Mesodermal cell (in vitro differentiated cells): Measurements from ENCODE around the gene TUBGCP2.
"Not testable (repeated sequence)": the region's sequence is repeated elsewhere in the genome, so short reads cannot be mapped to it uniquely, and the experiment has no call there.

Experiments
- H3K27ac ChIP-seq: 2 replicates; pipeline ENCODE4 v1.7.0; 2013; ENCODE audit warnings: mild to moderate bottlenecking, low read depth, low read length, moderate library complexity; ENCODE audit not compliant: severe bottlenecking
- H3K36me3 ChIP-seq: 2 replicates; pipeline ENCODE4 v1.7.1; 2013; ENCODE audit warnings: mild to moderate bottlenecking, low read length, moderate library complexity; ENCODE audit not compliant: control insufficient read depth, insufficient read depth
- H3K4me1 ChIP-seq: one replicate; pipeline ENCODE4 v1.7.1; 2013; ENCODE audit warnings: mild to moderate bottlenecking, low read length; ENCODE audit not compliant: insufficient read depth, control insufficient read depth, poor library complexity, severe bottlenecking
- H3K4me3 ChIP-seq: 2 replicates; pipeline ENCODE4 v1.7.0; 2013; ENCODE audit warnings: low read length, control low read depth, mild to moderate bottlenecking; ENCODE audit not compliant: insufficient read depth, poor library complexity, severe bottlenecking; ENCODE audit errors: extremely low read depth
- H3K9me3 ChIP-seq: 2 replicates; pipeline ENCODE4 v1.7.1; 2013; ENCODE audit warnings: mild to moderate bottlenecking, low read length, moderate library complexity; ENCODE audit not compliant: control insufficient read depth
- WGBS, 2 experiments: methylation state at CpG; one replicate each; pipeline ENCODE4 v1.1.5; 2013; ENCODE audit warnings: missing lambda C conversion rate in 2 of 2; ENCODE audit not compliant: insufficient coverage in 2 of 2; 5-methylcytosine and 5-hydroxymethylcytosine counted together

The TUBGCP2 gene

GRCh38 chr10:133239990-133240389 lies 68.7 kb downstream of the TUBGCP2 start:
- WGBS, 2 experiments, result 89 to 95% methylated on average over 6 to 12 of the region's 15 CpGs
- H3K27ac ChIP-seq, result no peak overlapping the region
- H3K4me3 ChIP-seq, result no peak overlapping the region
- H3K36me3 ChIP-seq, result no peaks in the 10 kb centered on the region
- H3K4me1 ChIP-seq, result peaks cover 15% of the 10 kb centered on the region
- H3K9me3 ChIP-seq, result no peaks in the 10 kb centered on the region

GRCh38 chr10:133238466-133238804 lies 70.2 kb downstream of the TUBGCP2 start:
- Histone ChIP-seq H3K36me3 (no peaks in the 10 kb centered on the region), H3K27ac (no peak overlapping the region), H3K4me1 (peaks cover 15% of the 10 kb centered on the region), H3K9me3 (no peaks in the 10 kb centered on the region), H3K4me3 (peak overlapping the region; percentile 16)
- 4 to 7% methylated on average over 10 to 14 of the region's 15 CpGs for WGBS, 2 experiments

GRCh38 chr10:133237588-133238465 lies 70.8 kb downstream of the TUBGCP2 start, which contains the start of gene VENTX:
TSS of gene VENTX (plus strand) at chr10:133237855. CDS start at chr10:133237915, 60 bp downstream.
- Histone ChIP-seq H3K4me3 (peak within 1 kb of the TSS; percentile 28), H3K27ac (no peak within 1 kb of the TSS), H3K4me1 (peaks cover 15% of the 10 kb centered on the region), H3K9me3 (no peaks in the 10 kb centered on the region), H3K36me3 (no peaks in the 10 kb centered on the region)
- WGBS, 2 experiments, result 0 to 1% methylated on average over 41 to 48 of the region's 60 CpGs

DNA sequence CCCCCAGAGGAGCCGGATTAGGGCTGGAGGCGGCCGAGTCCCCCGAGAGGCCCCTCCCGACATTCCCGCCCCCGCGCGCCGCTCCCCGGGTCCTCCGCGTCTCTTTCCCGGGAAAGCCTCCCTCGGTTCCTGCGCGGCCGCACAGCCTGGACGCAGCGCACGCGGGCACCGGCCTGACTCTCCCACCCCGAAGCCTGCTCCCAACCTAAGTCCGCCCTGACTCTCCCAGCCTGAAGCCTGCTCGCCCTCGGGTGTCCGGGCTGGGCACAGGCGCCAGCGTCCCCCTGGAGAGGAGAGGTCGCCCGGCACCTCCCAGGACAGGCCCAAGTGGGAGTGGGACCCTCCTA lies 71.5 kb downstream of the TUBGCP2 start:
- Histone ChIP-seq H3K27ac (no peak overlapping the region), H3K4me1 (peaks cover 17% of the 10 kb centered on the region), H3K9me3 (no peaks in the 10 kb centered on the region), H3K4me3 (peak overlapping the region; percentile 28), H3K36me3 (no peaks in the 10 kb centered on the region)
- 1 to 2% methylated on average over 26 to 31 of the region's 32 CpGs for WGBS, 2 experiments

GRCh38 chr10:133236401-133237240 lies 72.1 kb downstream of the TUBGCP2 start:
- Histone ChIP-seq H3K4me3 (peak overlapping the region; percentile 28), H3K9me3 (no peaks in the 10 kb centered on the region), H3K36me3 (no peaks in the 10 kb centered on the region), H3K4me1 (peaks cover 19% of the 10 kb centered on the region), H3K27ac (no peak overlapping the region)
- WGBS, 2 experiments, result 1% methylated on average over 88 to 97 of the region's 103 CpGs

DNA sequence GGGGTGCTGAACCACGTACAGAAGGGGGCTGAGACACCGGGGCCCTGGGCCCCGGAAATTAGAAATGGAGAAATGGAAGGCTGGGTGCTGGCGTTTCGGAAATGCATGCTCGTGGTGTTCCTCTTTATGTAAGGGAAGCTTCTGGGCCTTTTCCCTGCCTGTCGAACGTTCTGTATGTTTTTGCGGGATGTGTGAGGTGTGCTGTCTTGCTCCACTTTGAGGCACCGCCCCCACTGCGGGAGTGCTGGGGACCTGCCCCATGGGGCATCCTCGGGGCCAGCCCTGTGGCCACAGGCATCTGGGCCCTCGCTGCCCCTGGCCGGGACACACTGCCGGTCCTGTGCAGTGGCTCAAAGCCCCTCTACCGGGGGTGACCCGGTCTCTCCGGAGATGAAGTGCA lies 72.7 kb downstream of the TUBGCP2 start:
- no peak overlapping the region for H3K27ac ChIP-seq
- no peaks in the 10 kb centered on the region for H3K36me3 ChIP-seq
- no peaks in the 10 kb centered on the region for H3K9me3 ChIP-seq
- peak overlapping the region; percentile 28 for H3K4me3 ChIP-seq
- H3K4me1 ChIP-seq, result peaks cover 19% of the 10 kb centered on the region
- 3 to 7% methylated on average over 14 of the region's 18 CpGs for WGBS, 2 experiments

- Histone ChIP-seq H3K27ac (no peak overlapping the region), H3K36me3 (no peaks in the 10 kb centered on the region), H3K9me3 (no peaks in the 10 kb centered on the region), H3K4me1 (peaks cover 19% of the 10 kb centered on the region), H3K4me3 (no peak overlapping the region)
- 9 to 12% methylated on average over 32 to 40 of the region's 48 CpGs for WGBS, 2 experiments
Observed at GRCh38 chr10:133235265-133235855, 73.3 kb downstream of the TUBGCP2 start.

DNA sequence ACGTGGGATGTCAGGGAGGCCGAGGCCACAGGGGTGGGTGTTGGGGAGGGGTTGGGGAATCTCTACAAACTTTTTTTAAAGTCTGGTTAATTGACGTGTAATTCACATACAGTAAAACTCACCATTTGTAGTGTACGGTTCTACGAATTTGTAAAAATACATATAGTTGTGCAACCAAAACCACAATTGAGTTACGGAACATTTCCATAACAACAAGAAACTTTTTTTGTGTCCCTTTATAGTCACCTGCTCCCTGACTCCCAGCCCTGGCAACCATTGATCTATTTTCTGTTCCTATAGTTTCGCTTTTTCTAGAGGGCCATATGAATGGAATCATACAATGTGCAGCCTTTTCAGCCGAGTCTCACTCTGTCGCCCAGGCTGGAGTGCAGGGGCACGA lies 73.9 kb downstream of the TUBGCP2 start:
- H3K4me3 ChIP-seq, H3K9me3 ChIP-seq, H3K27ac ChIP-seq, H3K36me3 ChIP-seq: not testable (repeated sequence)
- 89% methylated on average over 3 of the region's 10 CpGs; no CpG with 5 or more reads in 1 of the 2 experiments for WGBS, 2 experiments
- H3K4me1 ChIP-seq, result peaks cover 19% of the 10 kb centered on the region

- peaks cover 11% of the 10 kb centered on the region for H3K4me1 ChIP-seq
- H3K9me3 ChIP-seq, result no peaks in the 10 kb centered on the region
- WGBS, 2 experiments, result 27 to 35% methylated on average over 8 to 11 of the region's 11 CpGs
- H3K27ac ChIP-seq, result no peak overlapping the region
- H3K36me3 ChIP-seq, result no peaks in the 10 kb centered on the region
- H3K4me3 ChIP-seq, result no peak overlapping the region
Observed at GRCh38 chr10:133231946-133232574, 76.6 kb downstream of the TUBGCP2 start.

- no peak overlapping the region for H3K4me3 ChIP-seq
- no peak overlapping the region for H3K27ac ChIP-seq
- 22 to 26% methylated on average over 34 to 38 of the region's 44 CpGs for WGBS, 2 experiments
- no peaks in the 10 kb centered on the region for H3K9me3 ChIP-seq
- no peaks in the 10 kb centered on the region for H3K36me3 ChIP-seq
- peaks cover 9% of the 10 kb centered on the region for H3K4me1 ChIP-seq
Observed at GRCh38 chr10:133231244-133231945, 77.3 kb downstream of the TUBGCP2 start.
